RKO (cell line): ENCODE measurements around the gene PDE6A.
"Not testable (repeated sequence)": the region's sequence is repeated elsewhere in the genome, so short reads cannot be mapped to it uniquely, and the experiment has no call there.

Source experiments
- DNase-seq: peaks from one replicate; pipeline ENCODE4 v3.0.0-alpha.2; 2016; ENCODE audit warnings: low spot score

Gene PDE6A

DNA sequence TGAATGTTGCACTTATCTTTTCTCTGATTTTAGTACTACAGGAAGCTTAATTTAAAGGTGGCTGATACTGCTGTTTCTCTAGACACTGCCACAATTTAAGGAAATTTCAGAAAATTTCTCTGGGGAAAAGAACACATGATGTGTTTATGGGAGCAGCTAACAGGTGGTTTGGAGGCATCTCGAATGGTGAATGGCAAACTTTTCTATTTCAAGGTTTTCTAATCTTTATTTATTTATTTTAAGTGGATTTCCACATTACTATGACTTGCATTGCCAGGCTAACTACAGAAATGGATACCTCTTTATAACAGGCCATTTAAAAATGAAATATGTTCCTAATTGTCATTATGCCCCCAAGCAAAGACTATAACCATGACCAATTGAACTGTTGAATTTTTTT, 50.4 kb downstream of the PDE6A start:
- no peak for DNase-seq

GRCh38 chr5:149893403-149893931, 51.1 kb downstream of the PDE6A start:
- no peak for DNase-seq

- no peak for DNase-seq
These were observed 52.0 kb downstream of the PDE6A start for GRCh38 chr5:149892594-149892993.

DNA sequence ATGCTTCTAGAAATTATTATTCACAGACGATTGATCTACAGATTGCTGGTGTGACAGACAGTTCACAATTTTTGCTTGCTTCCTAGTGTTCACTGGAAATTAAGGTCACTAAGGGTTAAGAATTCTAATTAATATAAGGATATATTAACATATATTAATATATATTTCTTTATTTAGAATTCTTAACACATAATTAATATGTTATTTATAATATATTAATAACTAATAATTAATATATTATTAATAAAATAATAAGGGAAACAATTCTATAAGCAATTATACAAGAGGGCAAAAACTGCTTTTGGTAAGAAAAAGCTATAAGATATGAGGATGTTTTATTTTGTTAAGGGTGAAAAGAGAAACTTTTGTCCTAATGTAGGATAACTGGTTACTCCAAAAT, 56.3 kb downstream of the PDE6A start:
- no peak for DNase-seq

GRCh38 chr5:149887622-149888183, 56.9 kb downstream of the PDE6A start:
- no peak for DNase-seq

- no peak for DNase-seq
These were observed 57.7 kb downstream of the PDE6A start for GRCh38 chr5:149886692-149887470.

DNA sequence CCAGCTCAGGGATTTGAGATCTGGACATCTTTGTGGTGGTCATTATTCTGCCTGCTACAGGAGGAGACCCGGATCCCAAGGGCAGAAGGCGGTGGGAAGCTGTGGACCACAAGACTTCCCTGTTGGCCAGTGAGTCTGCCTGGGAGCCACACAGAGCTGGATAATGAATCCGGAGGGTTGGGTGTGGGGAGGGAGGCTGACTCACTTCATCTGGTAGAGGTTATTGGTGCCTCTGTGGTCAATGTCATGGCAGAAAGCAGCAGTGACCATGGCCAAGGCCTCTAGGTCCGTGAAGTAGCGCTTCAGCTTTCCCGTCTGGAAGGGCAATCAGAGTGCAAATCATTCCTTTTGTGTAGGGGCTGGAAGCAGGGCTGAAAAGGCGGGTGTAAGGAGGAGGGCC, 58.5 kb downstream of the PDE6A start:
- DNase-seq = no peak

- DNase-seq = no peak
These were observed 59.1 kb downstream of the PDE6A start for GRCh38 chr5:149885513-149885912.

GRCh38 chr5:149883550-149883949, 61.0 kb downstream of the PDE6A start:
- no peak for DNase-seq

DNA sequence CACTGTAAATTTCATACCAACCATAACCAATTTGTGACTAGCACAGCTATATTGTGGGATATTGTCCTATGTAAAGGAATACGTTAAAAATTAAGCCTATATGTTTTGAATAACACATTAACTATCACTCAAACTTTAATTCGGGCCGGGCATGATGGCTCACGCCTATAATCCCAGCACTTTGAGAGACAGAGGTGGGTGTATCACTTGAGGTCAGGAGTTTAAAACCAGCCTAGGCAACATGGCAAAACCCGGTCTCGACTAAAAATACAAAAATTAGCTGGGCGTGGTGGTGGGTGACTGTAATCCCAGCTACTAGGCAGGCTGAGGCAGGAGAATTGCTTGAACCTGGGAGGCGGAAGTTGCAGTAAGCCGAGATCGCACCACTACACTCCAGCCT, 62.0 kb downstream of the PDE6A start:
- not testable (repeated sequence) for DNase-seq

- no peak for DNase-seq
These were observed 62.7 kb downstream of the PDE6A start for GRCh38 chr5:149881874-149882273.

DNA sequence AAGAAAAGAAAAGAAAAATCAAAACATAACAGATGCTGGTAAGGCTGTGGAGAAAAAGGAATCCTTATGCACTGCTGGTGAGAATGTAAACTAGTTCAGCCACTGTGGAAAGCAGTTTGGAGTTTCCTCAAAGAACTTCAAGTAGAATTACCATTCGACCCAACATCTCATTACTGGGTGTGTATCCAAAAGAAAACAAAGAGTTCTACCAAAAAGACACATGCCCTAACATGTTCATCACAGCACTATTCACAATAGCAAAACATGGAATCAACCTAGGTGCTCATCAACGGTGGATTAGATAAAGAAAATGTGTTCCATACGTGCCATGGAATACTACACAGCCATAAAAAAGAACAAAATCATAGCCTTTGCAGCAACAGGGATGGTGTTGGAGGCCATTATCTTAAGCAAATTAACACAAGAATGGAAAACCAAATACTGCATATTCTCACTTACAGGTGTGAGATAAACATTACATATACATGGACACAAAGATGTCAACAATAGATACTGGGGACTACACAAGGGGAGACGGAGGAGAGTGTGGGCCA, 63.4 kb downstream of the PDE6A start:
- DNase-seq = no peak

- DNase-seq = not testable (repeated sequence)
These were observed 65.0 kb downstream of the PDE6A start for GRCh38 chr5:149879593-149879992.

GRCh38 chr5:149878371-149878770, 66.2 kb downstream of the PDE6A start:
- no peak for DNase-seq

GRCh38 chr5:149873896-149874295, 70.7 kb downstream of the PDE6A start:
- DNase-seq = no peak

GRCh38 chr5:149872351-149873040, 72.1 kb downstream of the PDE6A start:
- DNase-seq = no peak

DNA sequence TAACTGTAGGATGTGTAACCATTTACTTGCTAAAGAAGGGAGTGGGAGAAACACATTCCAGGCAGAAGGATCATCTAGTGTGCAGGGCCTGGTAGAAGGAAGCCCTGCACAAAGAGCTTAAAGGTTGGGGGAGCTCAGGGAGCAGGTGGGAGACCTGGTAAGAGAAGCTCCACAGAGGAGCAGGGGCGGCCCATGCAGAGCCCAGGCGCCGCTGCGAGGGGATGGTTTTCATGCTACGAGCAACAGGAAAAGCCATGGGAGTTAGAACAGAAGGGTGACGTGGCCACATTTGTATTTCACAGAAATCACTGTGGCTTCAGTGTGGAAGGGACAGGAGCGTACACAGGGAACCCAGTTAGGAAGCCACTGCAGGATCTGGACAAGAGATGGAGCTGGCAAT, 73.1 kb downstream of the PDE6A start:
- DNase-seq = no peak

DNA sequence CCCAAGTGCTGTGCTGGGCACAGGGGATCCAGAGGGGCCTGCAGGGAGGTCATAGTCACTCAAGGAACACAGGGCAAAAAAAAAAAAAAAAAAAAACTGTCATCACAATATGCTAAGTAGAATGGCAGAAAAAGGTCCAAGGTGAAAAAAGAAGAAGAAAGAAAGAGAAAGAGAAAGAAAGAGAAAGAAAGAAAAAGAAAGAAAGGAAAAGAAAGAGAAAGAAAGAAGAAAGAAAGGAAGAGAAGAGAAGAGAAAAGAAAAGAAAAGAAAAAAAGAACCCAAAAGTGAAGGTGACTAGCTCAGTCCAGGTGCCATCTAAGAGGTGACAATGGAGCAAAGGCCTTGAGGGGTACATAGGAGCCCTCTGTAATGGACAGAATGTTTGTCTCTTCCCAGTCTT, 73.9 kb downstream of the PDE6A start:
- no peak for DNase-seq

GRCh38 chr5:149870232-149870631, 74.4 kb downstream of the PDE6A start:
- no peak for DNase-seq

DNA sequence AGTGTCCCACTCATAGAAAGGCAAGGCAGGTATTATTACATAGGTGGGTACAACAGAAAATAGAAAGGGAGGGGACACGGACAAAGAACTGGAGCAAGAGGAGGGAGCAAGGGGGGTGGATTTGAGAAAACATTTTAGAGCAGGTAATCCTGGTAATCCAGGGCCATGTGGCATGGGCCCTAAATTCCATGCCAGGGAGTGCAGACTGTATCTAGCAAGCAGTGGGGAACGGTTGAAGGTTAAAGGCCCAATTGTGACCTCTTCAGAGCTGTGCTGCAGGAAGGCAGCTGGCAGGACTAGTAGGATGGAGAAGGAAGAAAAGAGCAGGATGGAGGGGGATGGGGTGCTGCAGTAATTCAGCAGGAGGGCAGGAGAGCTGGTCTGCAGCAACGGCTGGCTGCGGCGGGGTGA, 75.2 kb downstream of the PDE6A start:
- no peak for DNase-seq

GRCh38 chr5:149865746-149866145, 78.8 kb downstream of the PDE6A start:
- no peak for DNase-seq

GRCh38 chr5:149863830-149864229, 80.8 kb downstream of the PDE6A start:
- DNase-seq = no peak

DNA sequence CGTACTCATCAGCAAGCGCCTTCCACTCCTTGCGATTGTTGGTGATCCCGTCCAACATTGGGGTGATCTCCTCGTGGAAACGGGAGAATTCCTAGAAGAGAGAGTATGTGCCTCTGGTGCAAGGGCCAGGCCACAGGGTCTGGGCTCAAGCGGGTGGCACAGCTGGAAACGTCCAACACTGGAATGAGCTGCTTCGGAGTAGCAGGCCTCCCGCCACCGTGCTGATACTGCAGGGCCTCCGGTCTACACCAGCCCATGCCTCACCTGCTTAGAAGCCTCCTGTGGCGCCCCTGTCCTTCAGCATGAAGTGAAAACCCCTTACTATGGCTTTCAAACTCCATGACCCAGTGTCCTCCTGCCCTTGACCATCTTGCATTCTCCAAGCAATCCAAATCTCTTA, 81.4 kb downstream of the PDE6A start:
- no peak for DNase-seq
